Neutrophil (primary cell): ENCODE results near the gene GNAL.

Experiments used
- H3K27ac ChIP-seq: fragments of 200-600 bp; sonication (generic); 2 replicates; pipeline ENCODE4 v1.5.1; 2016; ENCODE audit warnings: mild to moderate bottlenecking, moderate library complexity
- H3K27me3 ChIP-seq: fragments of 200-600 bp; sonication (generic); 2 replicates; pipeline ENCODE4 v1.6.0; 2016; ENCODE audit warnings: mild to moderate bottlenecking
- H3K36me3 ChIP-seq: fragments of 200-600 bp; sonication (generic); 2 replicates; pipeline ENCODE4 v1.5.1; 2017
- H3K4me1 ChIP-seq, 2 experiments: fragments of 200-600 bp in 1 of 2; sonication (generic) in 1 of 2; 1 replicate in 1 of 2; 2 replicates in 1 of 2; pipeline versions ENCODE4 v1.5.1 to v1.6.1; 2013 to 2016; ENCODE audit warnings: low read depth in 1 of 2, low read length in 1 of 2, mild to moderate bottlenecking in 1 of 2, moderate library complexity in 1 of 2; ENCODE audit not compliant: control insufficient read depth in 1 of 2, insufficient read depth in 1 of 2
- H3K4me3 ChIP-seq, 2 experiments: fragments of 200-600 bp in 1 of 2; sonication (generic) in 1 of 2; 1 replicate in 1 of 2; 2 replicates in 1 of 2; pipeline ENCODE4 v1.5.1; 2013 to 2016; ENCODE audit warnings: low read depth in 1 of 2, low read length in 1 of 2, mild to moderate bottlenecking in 1 of 2, moderate library complexity in 1 of 2
- H3K9me3 ChIP-seq: fragments of 200-600 bp; sonication (generic); 2 replicates; pipeline ENCODE4 v1.5.1; 2016
- TF ChIP-seq, protein P1 (sequence below): fragments of 200-600 bp; sonication (generic); IDR thresholded peaks from 2 replicates; pipeline ENCODE4 v1.5.1; 2016; ENCODE audit warnings: antibody characterized with exemption

The GNAL gene

DNA sequence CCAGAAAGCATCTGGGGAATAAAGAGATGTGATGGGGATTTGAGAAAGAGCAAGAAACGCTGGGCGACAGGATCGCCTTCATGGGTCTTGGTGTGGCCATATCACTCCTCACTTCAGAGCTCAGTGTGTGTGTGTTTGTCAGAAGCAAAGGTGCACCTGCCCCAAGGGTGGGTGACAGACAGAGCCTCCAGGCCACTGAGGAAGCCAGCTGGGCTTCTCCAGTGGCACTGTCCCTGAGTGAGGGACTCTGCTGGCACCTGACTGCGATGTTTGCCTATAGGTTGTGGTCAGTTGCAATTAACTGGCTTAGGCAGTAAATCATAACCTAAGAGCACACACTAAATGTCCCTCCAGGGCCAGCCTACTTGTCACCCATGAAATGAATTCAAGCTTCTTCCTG, 23.5 kb upstream of the GNAL start:
- Histone ChIP-seq H3K9me3 (no peaks in the 10 kb centered on the region), H3K4me3 (no peak overlapping the region), H3K4me1 (no peaks in the 10 kb centered on the region), H3K27me3 (peaks cover 30% of the 10 kb centered on the region), H3K36me3 (no peaks in the 10 kb centered on the region), H3K27ac (no peak overlapping the region)
- TF ChIP-seq, protein P1, sequence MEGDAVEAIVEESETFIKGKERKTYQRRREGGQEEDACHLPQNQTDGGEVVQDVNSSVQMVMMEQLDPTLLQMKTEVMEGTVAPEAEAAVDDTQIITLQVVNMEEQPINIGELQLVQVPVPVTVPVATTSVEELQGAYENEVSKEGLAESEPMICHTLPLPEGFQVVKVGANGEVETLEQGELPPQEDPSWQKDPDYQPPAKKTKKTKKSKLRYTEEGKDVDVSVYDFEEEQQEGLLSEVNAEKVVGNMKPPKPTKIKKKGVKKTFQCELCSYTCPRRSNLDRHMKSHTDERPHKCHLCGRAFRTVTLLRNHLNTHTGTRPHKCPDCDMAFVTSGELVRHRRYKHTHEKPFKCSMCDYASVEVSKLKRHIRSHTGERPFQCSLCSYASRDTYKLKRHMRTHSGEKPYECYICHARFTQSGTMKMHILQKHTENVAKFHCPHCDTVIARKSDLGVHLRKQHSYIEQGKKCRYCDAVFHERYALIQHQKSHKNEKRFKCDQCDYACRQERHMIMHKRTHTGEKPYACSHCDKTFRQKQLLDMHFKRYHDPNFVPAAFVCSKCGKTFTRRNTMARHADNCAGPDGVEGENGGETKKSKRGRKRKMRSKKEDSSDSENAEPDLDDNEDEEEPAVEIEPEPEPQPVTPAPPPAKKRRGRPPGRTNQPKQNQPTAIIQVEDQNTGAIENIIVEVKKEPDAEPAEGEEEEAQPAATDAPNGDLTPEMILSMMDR, result no peak

DNA sequence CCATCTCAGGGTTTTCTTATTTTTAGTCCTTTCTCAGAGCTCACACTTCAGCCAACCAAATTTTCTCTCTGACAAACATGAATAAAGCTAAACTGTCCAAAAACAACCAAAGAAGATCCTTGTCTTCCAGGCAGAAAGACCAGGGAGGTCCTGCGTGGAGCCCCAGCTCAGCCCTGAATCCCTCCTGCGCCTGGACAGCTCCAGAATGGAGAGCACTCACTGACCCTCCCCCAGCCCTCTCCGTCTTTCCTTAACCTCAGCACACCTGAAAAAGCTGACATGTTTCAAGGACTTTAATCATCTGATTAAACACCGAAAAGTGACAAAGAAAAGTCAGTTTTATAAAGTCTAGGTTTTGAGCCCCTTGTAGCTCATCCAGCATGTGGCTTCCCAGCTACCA, 22.9 kb upstream of the GNAL start:
- Histone ChIP-seq H3K27ac (no peak overlapping the region), H3K27me3 (peaks cover 30% of the 10 kb centered on the region), H3K4me1 (no peaks in the 10 kb centered on the region), H3K9me3 (no peaks in the 10 kb centered on the region), H3K36me3 (no peaks in the 10 kb centered on the region), H3K4me3 (no peak overlapping the region)
- TF ChIP-seq, protein P1, result no peak

DNA sequence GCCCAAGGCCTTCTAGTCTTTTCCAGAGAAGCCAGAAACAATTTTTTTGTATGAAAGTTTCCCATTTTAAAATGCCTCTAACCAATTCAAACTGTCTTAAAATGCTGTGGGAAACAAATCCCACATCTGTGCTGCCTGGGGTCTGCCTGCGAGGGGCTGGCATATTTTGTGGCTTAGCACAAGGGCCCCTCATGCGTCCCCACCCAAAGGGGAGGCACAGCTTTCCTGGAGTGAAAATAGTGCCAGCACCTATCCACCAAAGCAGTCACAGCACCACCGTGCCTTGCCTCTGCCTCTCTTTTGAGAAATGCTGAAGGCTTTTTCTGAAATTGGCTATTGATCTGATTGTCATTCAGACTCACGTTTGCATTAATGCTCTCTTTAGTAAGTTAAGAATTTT, 22.2 kb upstream of the GNAL start:
- Histone ChIP-seq H3K9me3 (no peaks in the 10 kb centered on the region), H3K27me3 (peaks cover 30% of the 10 kb centered on the region), H3K4me3 (no peak overlapping the region), H3K27ac (no peak overlapping the region), H3K36me3 (no peaks in the 10 kb centered on the region), H3K4me1 (no peaks in the 10 kb centered on the region)
- TF ChIP-seq, protein P1, result no peak

DNA sequence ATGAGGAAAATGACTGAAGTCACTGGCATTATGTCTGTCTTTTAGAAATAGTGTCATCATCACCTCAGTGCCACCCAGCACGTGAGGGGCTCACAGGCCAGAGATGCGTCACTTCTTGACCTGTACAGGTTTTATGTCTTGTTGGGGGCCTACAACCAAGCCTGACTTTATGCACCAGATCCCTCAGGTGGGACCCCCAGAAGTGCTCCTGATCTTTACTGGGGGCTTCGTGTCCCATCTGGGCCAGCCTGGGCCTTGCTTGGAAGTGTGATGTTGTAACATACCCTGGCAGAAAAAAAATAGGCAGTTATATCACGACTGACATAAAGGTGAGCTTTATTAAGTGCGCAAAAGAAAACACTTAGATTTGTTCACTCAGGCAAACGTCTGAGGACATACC, 21.5 kb upstream of the GNAL start:
- H3K27ac ChIP-seq, result no peak overlapping the region
- peaks cover 30% of the 10 kb centered on the region for H3K27me3 ChIP-seq
- H3K4me1 ChIP-seq, result no peaks in the 10 kb centered on the region
- no peaks in the 10 kb centered on the region for H3K36me3 ChIP-seq
- H3K4me3 ChIP-seq, result no peak overlapping the region
- H3K9me3 ChIP-seq, result no peaks in the 10 kb centered on the region
- TF ChIP-seq, protein P1, result no peak

DNA sequence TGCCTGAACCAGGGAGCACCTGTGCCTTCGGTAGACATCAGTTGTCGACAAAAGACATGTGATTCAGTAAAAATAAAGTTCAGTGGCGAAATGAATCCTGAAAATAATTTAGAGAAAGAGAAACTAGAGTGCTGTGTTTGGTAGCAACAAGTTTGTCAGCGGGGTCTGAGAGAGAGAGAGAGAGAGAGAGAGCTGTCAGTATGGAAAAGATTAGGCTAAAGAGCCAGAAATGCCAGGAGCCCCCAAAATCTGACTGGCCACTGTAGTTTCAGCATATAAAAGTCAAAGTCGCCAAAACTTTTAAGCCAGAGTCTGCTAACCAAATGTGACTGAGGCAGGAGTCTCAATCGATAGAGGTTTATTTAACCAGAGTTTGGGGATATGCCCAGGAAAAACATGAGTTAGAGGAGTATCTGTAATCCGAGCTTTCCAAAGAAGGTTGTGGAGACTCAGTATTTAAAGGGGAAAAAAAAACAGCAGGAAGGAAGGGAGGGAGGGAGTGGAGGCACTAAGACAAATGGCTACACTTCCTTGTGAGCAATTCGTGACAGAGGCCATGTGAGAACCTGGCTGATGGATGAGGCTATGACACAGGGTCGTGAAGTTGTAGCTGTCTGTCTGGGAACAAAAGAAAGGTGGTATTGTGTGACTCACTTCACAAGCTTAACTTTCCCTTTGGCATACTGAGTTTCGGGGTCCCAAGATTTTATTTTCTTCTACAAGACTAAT, 20.5 kb upstream of the GNAL start:
- H3K9me3 ChIP-seq, result no peaks in the 10 kb centered on the region
- peaks cover 25% of the 10 kb centered on the region for H3K27me3 ChIP-seq
- H3K27ac ChIP-seq, result no peak overlapping the region
- TF ChIP-seq, protein P1, result no peak
- no peak overlapping the region for H3K4me3 ChIP-seq
- no peaks in the 10 kb centered on the region for H3K36me3 ChIP-seq
- H3K4me1 ChIP-seq, result no peaks in the 10 kb centered on the region
